GM18868 (cell line): Measurements from ENCODE around the gene WWC2.
"Not testable (repeated sequence)": the region's sequence is repeated elsewhere in the genome, so short reads cannot be mapped to it uniquely, and the experiment has no call there.

Experiments used
- ATAC-seq: cut with Tn5 transposase; IDR thresholded peaks from one replicate; pipeline ENCODE4 v1.9.1; 2021; ENCODE audit warnings: mild to moderate bottlenecking, moderate library complexity; ENCODE audit not compliant: unreplicated experiment

Gene WWC2

GRCh38 chr4:183324619-183325018 lies 225.6 kb downstream of the WWC2 start:
- no peak for ATAC-seq

GRCh38 chr4:183326387-183326786 lies 227.3 kb downstream of the WWC2 start:
- not testable (repeated sequence) for ATAC-seq

GRCh38 chr4:183326853-183327252 lies 227.8 kb downstream of the WWC2 start:
- peak; percentile 78 for ATAC-seq

- ATAC-seq, result no peak
Observed at GRCh38 chr4:183327827-183328226, 228.8 kb downstream of the WWC2 start.

DNA sequence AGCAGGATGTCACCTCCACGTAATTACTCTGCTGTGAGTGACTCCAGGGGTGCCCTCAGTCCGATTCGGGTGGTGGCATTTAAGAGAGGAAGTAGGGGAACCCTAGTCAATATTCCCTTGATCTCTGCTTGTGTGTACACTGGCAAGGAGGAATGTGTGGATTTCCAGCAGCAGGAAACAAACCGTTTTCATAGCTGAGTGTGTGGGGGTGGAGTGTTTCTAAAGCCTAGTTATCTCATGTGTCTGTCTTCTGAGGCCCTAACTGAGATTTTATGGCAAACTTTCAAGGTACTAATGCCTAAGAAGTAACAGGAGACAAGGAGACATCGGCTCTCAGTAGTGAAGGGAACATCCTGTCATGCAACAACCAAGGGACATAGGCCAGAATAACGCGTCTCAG lies 229.8 kb downstream of the WWC2 start:
- ATAC-seq, result no peak

- ATAC-seq, result no peak
Observed at GRCh38 chr4:183329244-183329643, 230.2 kb downstream of the WWC2 start.

- ATAC-seq, result no peak
Observed at GRCh38 chr4:183329954-183330742, 231.1 kb downstream of the WWC2 start.

- ATAC-seq, result no peak
Observed at GRCh38 chr4:183330841-183331240, 231.8 kb downstream of the WWC2 start.

DNA sequence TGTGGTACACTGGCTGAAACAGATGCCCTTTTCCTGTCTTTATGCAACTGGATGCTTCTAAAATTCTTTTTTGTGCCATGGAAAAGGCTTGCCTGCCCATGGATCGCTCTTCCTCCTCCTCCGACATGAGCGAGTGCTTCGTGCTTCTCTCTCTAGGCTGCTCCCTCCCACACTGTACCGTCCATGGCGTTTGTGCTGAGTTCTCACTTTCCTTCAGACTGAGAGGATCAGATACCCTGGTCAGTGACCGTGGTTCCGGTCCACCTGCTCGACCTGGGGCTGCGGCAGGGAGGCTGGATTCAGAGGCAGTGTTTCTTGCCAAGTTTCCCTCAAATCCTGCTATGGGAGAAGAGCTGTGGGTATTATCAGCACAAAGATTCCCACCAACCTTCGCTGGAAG lies 233.4 kb downstream of the WWC2 start:
- ATAC-seq, result no peak

DNA sequence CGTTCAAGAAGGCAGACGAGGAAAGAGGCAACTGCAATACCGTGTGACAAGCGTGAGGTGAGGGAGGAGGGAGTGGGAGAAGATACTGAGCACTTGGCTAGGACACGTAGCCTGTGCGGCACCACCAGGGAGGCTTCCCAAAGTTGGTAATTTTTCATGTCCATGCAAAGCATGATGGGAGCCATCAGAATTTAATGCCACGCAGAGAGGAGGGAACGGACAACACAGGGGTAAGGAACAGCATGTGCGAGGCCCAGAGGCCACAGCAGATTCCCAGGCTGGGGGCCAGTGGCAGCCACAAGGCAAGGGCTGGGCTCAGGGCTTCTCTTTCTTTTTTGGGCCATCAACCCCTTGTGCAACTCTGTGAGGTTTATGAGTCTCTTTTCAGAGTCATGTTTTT lies 234.1 kb downstream of the WWC2 start:
- ATAC-seq, result no peak

DNA sequence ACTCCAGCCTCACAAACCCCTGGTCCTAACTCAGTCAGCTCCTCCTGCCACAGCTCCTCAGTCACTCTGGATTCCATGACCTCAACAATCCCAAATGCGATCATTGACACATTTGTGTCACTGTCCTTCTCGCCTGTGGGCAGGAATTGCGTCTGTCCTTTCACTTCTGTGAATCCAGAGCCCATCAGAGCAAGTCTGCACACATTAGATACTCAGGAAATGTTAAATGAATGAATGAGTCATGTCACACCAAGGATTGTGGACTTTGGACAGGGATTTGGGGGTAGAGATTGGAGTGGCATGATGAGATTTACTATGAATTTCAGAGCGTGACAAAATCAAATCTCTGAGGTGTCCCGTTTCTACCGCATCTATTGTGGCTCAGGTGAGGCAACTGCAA lies 234.9 kb downstream of the WWC2 start:
- no peak for ATAC-seq

DNA sequence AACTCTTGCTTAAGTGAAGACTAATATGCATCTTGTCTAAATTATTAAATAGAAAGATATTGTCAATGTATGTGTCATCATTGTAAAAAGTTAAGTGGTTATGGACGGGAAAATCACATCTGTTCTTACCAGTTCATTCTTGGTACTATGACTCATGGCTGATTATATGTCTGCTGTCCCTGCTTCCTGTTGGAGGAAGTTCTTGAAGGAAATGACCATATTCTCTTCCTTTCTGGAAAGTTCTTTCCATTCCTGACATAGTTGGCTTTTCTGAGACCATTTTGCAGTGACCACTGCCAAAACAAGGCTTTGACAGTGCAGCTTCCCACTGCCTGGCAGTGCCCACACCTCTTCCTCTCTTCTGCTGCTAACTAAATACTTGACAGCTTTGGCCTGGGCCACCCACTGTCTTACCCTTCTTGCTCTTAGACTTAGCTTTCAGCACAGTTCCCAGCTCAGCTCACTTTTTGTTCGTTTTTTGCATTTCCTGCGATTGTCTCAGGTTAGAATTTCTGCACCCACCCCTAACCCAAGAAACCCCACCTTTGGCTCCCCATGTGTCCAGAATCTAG lies 236.4 kb downstream of the WWC2 start:
- no peak for ATAC-seq

- no peak for ATAC-seq
Observed at GRCh38 chr4:183337349-183337748, 238.3 kb downstream of the WWC2 start.

DNA sequence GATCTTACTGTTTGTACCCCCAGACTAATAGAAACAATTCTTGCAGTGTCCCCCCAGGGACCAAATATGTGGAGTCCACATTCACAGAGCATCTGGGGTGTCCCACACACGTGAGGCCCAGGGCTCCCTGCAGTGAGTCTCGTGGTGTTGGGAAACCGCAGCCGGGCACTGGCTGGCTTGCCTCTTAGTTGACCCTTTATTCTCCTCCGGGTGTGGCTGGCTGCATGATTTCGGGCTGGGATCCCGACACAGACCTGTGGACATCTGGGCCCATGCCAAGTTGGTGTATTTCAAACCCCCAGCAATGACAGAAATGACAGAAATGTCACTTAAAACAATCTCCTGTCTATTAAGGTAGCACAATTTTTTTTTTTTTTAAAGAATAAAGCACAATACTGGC lies 238.8 kb downstream of the WWC2 start:
- no peak for ATAC-seq

- ATAC-seq, result no peak
Observed at GRCh38 chr4:183342541-183343533, 243.8 kb downstream of the WWC2 start.

GRCh38 chr4:183343730-183344129 lies 244.7 kb downstream of the WWC2 start:
- no peak for ATAC-seq

DNA sequence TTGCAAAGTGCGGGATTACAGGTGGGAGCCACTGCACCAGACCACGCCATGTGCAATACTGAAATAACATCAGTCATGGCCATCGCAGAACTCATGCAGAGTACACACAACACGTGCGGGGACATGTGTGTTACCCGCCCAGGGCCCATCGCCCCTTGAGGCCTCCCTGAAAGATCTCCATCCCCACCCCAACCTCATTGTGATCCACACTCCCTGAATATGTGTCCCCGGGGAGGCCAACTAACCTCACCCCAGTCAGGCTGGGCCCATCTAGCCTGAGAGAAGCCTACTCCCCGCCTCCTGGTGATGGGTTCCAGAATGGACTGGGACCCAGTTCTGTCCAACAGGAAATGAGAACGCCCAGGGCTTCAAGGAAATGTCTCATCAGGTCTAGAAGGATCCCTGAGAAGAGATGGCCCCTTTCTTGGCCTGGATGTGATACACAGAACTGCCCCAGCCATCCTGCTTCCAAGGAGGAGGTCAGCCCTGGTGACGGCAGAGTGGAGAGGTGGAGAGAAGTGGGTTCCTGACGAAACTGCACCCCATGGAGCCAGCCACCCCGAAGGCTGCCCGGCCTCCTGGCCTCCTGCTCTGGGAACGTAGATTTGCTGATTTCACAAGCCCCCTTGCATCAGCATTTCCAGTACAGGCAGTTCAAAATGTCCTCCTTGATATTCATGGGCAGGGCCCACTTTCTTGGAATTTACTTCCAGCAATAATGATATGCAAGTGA lies 245.6 kb downstream of the WWC2 start:
- ATAC-seq, result no peak

DNA sequence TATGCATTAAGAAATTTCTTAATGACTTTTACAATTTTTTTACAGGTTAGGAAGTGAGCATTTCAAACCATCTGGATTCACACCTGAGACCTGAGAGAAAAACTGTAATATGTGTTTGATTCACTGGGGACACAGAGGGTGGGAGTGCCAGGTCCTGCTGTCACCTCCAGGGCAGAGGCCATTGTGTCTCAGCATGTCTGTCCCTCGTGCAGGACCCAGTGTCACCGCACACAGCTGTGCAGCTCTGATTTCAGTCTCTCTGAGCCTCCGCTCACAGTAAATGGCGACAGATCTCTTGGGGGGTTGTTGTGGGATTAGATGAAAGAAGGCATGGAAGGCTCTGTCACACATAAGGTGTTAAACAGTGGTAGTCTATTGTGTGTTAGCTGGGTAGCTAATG lies 246.2 kb downstream of the WWC2 start:
- ATAC-seq, result no peak

DNA sequence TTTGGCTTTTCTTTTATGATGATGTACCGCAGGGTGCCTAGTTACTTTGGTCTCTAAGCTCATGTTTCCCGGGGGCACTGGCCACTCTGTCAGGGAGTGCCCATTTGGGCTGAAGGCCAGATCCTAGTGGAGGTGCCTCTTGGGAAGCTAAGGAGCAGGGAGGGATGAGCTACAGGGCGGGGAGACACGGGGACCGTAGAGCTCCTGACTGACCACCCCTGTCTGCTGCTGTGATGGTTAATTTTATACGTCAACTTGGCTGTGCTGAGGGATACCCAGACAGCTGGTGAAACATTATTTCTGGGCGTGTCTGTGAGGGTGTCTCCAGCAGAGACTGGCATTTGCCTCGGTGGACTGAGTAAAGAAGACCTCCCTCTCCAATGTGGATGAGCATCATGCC lies 248.1 kb downstream of the WWC2 start:
- ATAC-seq, result no peak

DNA sequence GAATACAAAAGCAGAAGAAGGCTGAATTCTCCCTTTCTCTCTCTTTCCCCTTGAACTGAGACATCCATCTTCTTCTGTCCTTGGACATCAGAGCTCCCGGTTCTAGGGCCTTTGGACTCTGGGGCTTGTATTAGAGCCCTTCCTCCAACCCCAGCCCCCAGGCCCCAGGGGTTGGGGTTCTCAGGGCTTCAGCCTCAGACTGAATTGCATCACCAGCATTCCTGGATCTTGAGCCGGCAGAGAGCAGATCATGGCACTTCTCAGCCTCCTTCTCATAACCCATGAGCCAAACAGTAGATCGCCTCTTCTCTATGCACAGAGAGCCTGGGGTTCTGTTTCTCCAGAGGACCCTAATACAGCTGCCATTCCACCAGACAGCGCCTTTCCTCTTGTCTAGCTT lies 248.5 kb downstream of the WWC2 start:
- ATAC-seq, result no peak

- no peak for ATAC-seq
Observed at GRCh38 chr4:183348136-183348535, 249.1 kb downstream of the WWC2 start.
